Heart left ventricle (tissue), 16 donors: ENCODE measurements around the gene SLC35G2. TPM values are rescaled to one million over a fixed set of nuclear protein-coding genes. Genes with fewer than 3 reads are reported as not detected.

Experiments
- ATAC-seq, 4 donors: fragments of 200-7000 bp; cut with Tn5 transposase; one replicate each; pipeline ENCODE4 v1.9.1; 2020 to 2022; ENCODE audit warnings: moderate library complexity in 4 of 4, mild to moderate bottlenecking in 3 of 4, moderate number of reproducible peaks in 1 of 4
- DNase-seq, 5 donors: peaks; one replicate each; pipeline ENCODE4 v3.0.0-alpha.2; 2020
- H3K27ac ChIP-seq, 12 donors: fragments of 200-600 bp; sonication (generic) in 4 of 12; one replicate each; pipeline versions ENCODE4 v1.5.0 to v1.8.0; 2016 to 2022; ENCODE audit warnings: mild to moderate bottlenecking in 2 of 12
- H3K27me3 ChIP-seq, 9 donors: fragments of 200-600 bp; sonication (generic) in 2 of 9; one replicate each; pipeline versions ENCODE4 v1.5.1 to v1.8.0; 2016 to 2022; ENCODE audit warnings: mild to moderate bottlenecking in 3 of 9
- H3K36me3 ChIP-seq, 9 donors: fragments of 200-600 bp; sonication (generic) in 2 of 9; one replicate each; pipeline versions ENCODE4 v1.5.0 to v1.8.0; 2018 to 2022; ENCODE audit warnings: mild to moderate bottlenecking in 2 of 9
- H3K4me1 ChIP-seq, 12 donors: fragments of 200-600 bp; sonication (generic) in 4 of 12; one replicate each; pipeline versions ENCODE4 v1.5.0 to v1.8.0; 2016 to 2022; ENCODE audit warnings: mild to moderate bottlenecking in 3 of 12
- H3K4me3 ChIP-seq, 12 donors: fragments of 200-600 bp; sonication (generic) in 4 of 12; one replicate each; pipeline versions ENCODE4 v1.5.0 to v1.8.0; 2017 to 2022; ENCODE audit warnings: mild to moderate bottlenecking in 9 of 12, moderate library complexity in 4 of 12
- H3K9me3 ChIP-seq, 12 donors: fragments of 200-600 bp; sonication (generic) in 4 of 12; one replicate each; pipeline versions ENCODE4 v1.5.0 to v1.8.0; 2016 to 2022; ENCODE audit warnings: mild to moderate bottlenecking in 1 of 12
- CTCF ChIP-seq, 12 donors: fragments of 200-600 bp; sonication (generic) in 4 of 12; IDR thresholded peaks; one replicate each; pipeline versions ENCODE4 v1.5.0 to v1.8.0; 2018 to 2022; ENCODE audit warnings: antibody characterized with exemption in 12 of 12, mild to moderate bottlenecking in 5 of 12
- POLR2A ChIP-seq, 2 donors: fragments of 450-650 bp; IDR thresholded peaks; one replicate each; pipeline ENCODE4 v1.6.1; 2017; ENCODE audit warnings: antibody characterized with exemption in 2 of 2, mild to moderate bottlenecking in 2 of 2, moderate library complexity in 2 of 2
- WGBS, 4 donors: extraction: QIAGEN DNeasy Blood & Tissue Kit in 2 of 4; methylation state at CpG; one replicate each; pipeline versions ENCODE4 v1.1.5 to v1.1.7; 2013 to 2018; 5-methylcytosine and 5-hydroxymethylcytosine counted together
- intact Hi-C, 10 donors: fragments of 100-400 bp; cut with DNase I; formaldehyde crosslinking; loops; one replicate each; pipeline versions ENCODE4 v1.11.1 to v1.14.2; 2022
- long read RNA-seq, 3 donors: library from polyadenylated mRNA; unstranded; transcript quantifications; one replicate each; pipeline ENCODE4 v2.0.0, GENCODE V29; 2020 to 2021
- polyA plus RNA-seq, 2 donors: library from polyadenylated mRNA; stranded (reverse); fragments of 200-250 nt; gene quantifications; one replicate each; pipeline ENCODE4 v1.2.3, GENCODE V29; 2013
- total RNA-seq, 9 donors: library from RNA; depleted of rRNA in 2 of 9; stranded (reverse); fragments of >200 nt in 2 of 9; fragmentation: NEBNext Ultra II Directional in 3 of 9; extraction: Animal tissue kit (Norgen Biotek cat#: 25700) in 3 of 9; gene quantifications; one replicate each; pipeline versions ENCODE4 v1.1.0 to v1.2.4, GENCODE V29; 2016 to 2023
- donor health status: ischemic (EF 13 %, LVEDD 7.1; RV severe dilation, severe dysfunction).
- donor health status: healthy with polysubstance abuse.
- donor health status: DM: no; HTN: yes; CAD: no.
- donor health status: DM: no; HTN: no; CAD: no.
- donor health status: ischemic (EF 25% LVEDD 6.9; RV normal size, moderate dysfunction).
- donor health status: ischemic (EF 25% LVEDD 5.7; RV mildly dilated, moderate dysfunction).
- donor health status: healthy.
- donor health status: DM: yes; HTN: yes; CAD: no.
- donor health status: ischemic (EF 35%, LVEDD 5.7; RV mildly dilated, moderate dysfunction).
- donor health status: nonischemic (EF 11% LVEDD 7.7; RV severe dilation, severe dysfunction).
- donor health status: DM: yes; HTN: yes; CAD: no.
- donor health status: PGD.
- donor health status: ischemic (EF 29% LVEDD 5.4; RV normal size, mild dysfunction).
- donor health status: nonischemic (EF 23%, LVEDD 6.1; RV moderate dilation, normal function).

SLC35G2 gene
- total RNA-seq (1 to 10 TPM; 1.0 to 5.3 (median 3.6) TPM), polyA plus RNA-seq (1 to 10 TPM; 2.5 to 3.2 TPM)
- long read RNA-seq, donor 1, partial matches to known transcripts: 0 of 6 reads
- long read RNA-seq, donor 1, other reads (novel, unspliced or antisense): 1 of 6 reads
- long read RNA-seq, donor 2, transcript SLC35G2-201 (2 exons, 1,577 nt): major isoform, 11 of 21 reads
- long read RNA-seq, donor 2, transcript SLC35G2-202 (2 exons, 2,060 nt): minor isoform, 6 of 21 reads
- long read RNA-seq, donor 2, partial matches to known transcripts: 0 of 21 reads
- long read RNA-seq, donor 2, other reads (novel, unspliced or antisense): 4 of 21 reads
- long read RNA-seq, donor 3, partial matches to known transcripts: 0 of 2 reads
- long read RNA-seq, donor 3, other reads (novel, unspliced or antisense): 0 of 2 reads

GRCh38 chr3:136818769-136819391 is at the start of gene SLC35G2:
TSS of gene SLC35G2 (plus strand) at chr3:136819126. CDS start at chr3:136854461, 35,335 bp downstream.
- no peaks in the 10 kb centered on the region for H3K36me3 ChIP-seq
- intact Hi-C loops: loop anchor here (1.0 to 10.0 kb wide), 13 partner anchors 43 to 1296 kb away; partner anchors contain the start of genes NCK1 (in 4 of the 10), STAG1 (in 2 of the 10) and DZIP1L (in 1 of the 10)
- TF ChIP-seq CTCF (IDR thresholded peaks at IDR 0.05): peak in 2 of 12 donors; percentile 9 to 23
- TF ChIP-seq POLR2A (IDR thresholded peaks at IDR 0.05): no peak
- 1 to 3% (median 1%) methylated on average over 23 to 60 of the region's 60 CpGs for WGBS, 4 donors
- peaks cover 0 to 17% (median 0%) of the 10 kb centered on the region in 9 donors for H3K27me3 ChIP-seq
- ATAC-seq: peak; percentile 68 to 83 (median 78)
- peak; percentile 57 to 78 (median 77) for DNase-seq
- peaks cover 0 to 32% (median 8%) of the 10 kb centered on the region in 12 donors for H3K4me1 ChIP-seq
- H3K9me3 ChIP-seq: peaks cover 0 to 15% (median under 1%) of the 10 kb centered on the region in 12 donors
- H3K27ac ChIP-seq: peak within 1 kb of the TSS; percentile 73 to 97 (median 88)
- peak within 1 kb of the TSS; percentile 63 to 92 (median 77) for H3K4me3 ChIP-seq

GRCh38 chr3:136772709-136773108 is 46.2 kb upstream of the SLC35G2 start:
- H3K4me1 ChIP-seq: no peaks in the 10 kb centered on the region
- no peak for DNase-seq
- 51 to 66% (median 60%) methylated on average over 1 of the region's 1 CpG; no CpG with 5 or more reads in 1 of the 4 donors for WGBS, 4 donors
- H3K9me3 ChIP-seq: no peaks in the 10 kb centered on the region
- TF ChIP-seq CTCF (IDR thresholded peaks at IDR 0.05) (no peak), POLR2A (IDR thresholded peaks at IDR 0.05) (no peak)
- H3K27ac ChIP-seq: no peak overlapping the region
- H3K4me3 ChIP-seq: no peak overlapping the region
- H3K36me3 ChIP-seq: no peaks in the 10 kb centered on the region
- no peaks in the 10 kb centered on the region for H3K27me3 ChIP-seq
- peak in 1 of 4 donors; percentile 43 for ATAC-seq
- intact Hi-C loops: no loop called here

GRCh38 chr3:136778865-136779264 is 40.1 kb upstream of the SLC35G2 start:
- 63 to 78% (median 74%) methylated on average over 4 of the region's 4 CpGs for WGBS, 4 donors
- Histone ChIP-seq H3K36me3 (no peaks in the 10 kb centered on the region), H3K9me3 (no peaks in the 10 kb centered on the region), H3K4me1 (no peaks in the 10 kb centered on the region), H3K27me3 (no peaks in the 10 kb centered on the region), H3K27ac (no peak overlapping the region), H3K4me3 (no peak overlapping the region)
- TF ChIP-seq CTCF (IDR thresholded peaks at IDR 0.05): no peak
- no peak for TF ChIP-seq POLR2A (IDR thresholded peaks at IDR 0.05)
- DNase-seq (no peak), ATAC-seq (no peak)
- intact Hi-C loops: no loop called here

GRCh38 chr3:136780741-136781140 is 38.2 kb upstream of the SLC35G2 start:
- ATAC-seq: no peak
- TF ChIP-seq POLR2A (IDR thresholded peaks at IDR 0.05) (no peak), CTCF (IDR thresholded peaks at IDR 0.05) (no peak)
- 88 to 94% (median 91%) methylated on average over 4 of the region's 4 CpGs for WGBS, 4 donors

More at GRCh38 chr3:136780741-136781140, 38.2 kb upstream of the SLC35G2 start:
- H3K36me3 ChIP-seq: no peaks in the 10 kb centered on the region
- H3K9me3 ChIP-seq: no peaks in the 10 kb centered on the region
- no peaks in the 10 kb centered on the region for H3K27me3 ChIP-seq
- H3K4me1 ChIP-seq: peaks cover 0 to 1% (median 0%) of the 10 kb centered on the region in 12 donors
- no peak overlapping the region for H3K4me3 ChIP-seq
- DNase-seq: no peak
- H3K27ac ChIP-seq: no peak overlapping the region
- intact Hi-C loops: no loop called here
